ENCODE results near the gene PIP5K1C.

DNA sequence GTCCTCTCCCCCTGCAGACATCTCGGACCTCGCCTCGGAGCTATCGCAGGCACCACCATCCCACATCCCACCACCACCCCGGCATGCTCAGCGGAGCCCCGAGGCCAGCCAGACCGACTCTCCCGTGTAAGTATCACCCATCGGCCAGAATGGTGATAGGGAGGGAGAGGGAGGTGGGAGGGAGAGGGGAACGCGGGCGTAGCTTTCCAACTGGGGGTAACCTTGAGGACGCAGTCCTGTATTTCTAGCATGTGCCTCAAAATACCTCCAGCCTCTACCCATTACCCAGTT is 34.0 kb upstream of the PIP5K1C start:
- TF ChIP-seq CTCF (IDR thresholded peaks at IDR 0.05) (no peak), POLR2AphosphoS5 (IDR thresholded peaks at IDR 0.05) (no peak), POLR2A (IDR thresholded peaks at IDR 0.05) (no peak)
